HG02981 (cell line): ENCODE data around the gene RAP2B.
A peak's percentile ranks its signal among the peaks of the same experiment; 100 is the strongest.
"Not testable (repeated sequence)": the region's sequence is repeated elsewhere in the genome, so short reads cannot be mapped to it uniquely, and the experiment has no call there.

Source experiments
- ATAC-seq: cut with Tn5 transposase; IDR thresholded peaks from one replicate; pipeline ENCODE4 v1.9.1; 2021; ENCODE audit warnings: mild to moderate bottlenecking, moderate library complexity; ENCODE audit not compliant: unreplicated experiment

Gene RAP2B

DNA sequence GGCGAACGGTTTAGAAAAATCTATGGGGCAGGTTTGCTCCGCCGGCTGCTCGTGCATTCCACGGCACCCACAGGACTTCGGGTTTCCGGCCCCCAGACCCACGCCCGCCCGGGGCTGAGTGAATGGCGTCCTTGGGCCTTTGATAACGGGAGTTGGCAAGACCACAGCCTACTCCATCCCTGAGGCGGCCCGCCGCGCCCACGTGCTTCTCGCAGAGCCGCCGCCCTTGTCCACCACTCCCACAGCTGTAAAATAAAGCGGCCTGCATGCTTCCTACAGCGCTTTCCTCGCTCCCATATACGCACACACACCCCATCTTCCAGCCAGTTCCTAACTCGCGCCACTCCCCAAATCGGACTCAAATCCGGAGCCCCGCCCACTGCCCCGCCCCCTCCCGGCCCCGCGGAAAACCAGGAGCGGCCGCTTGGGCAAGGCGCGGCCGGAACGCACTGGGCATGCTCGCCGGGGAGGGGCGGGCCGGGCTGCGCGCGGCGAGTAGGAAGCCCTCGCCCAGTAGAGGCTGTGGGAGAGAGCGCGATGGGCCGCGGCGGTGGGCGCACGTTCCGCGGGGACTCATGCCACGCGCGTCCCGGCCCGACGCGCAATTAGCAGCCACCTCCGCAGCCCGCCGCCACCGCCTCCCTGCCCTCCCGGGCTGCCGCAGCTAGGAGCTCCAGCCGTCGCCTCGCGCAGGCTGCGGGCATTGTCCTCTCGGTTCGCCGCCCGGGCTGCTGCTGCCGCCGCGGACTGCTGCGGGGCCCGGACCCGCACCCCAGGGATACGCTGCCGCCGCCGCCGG, at the start of gene RAP2B:
Gene RAP2B (plus strand): TSS at position 513 of the 799 bp plus-strand sequence. CDS start 468 bp downstream, outside the sequence.
- ATAC-seq = peak; percentile 44

DNA sequence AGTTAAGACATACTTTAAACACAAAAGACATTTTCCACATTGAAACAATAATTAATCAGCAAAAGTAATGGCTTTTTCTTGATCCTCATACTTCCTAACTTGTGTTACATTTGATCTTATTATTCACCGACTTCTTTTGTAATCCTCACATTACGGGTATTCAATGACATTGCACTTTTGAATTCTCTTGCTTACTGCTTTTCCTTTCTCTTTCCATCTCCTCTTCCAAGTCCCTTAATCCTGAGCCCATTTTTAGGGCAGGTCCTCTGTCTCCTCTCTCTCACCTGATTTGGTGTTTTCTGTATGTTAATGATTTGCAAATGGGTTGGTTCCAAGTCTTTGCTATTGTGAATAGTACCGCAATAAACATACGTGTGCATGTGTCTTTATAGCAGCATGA, 48.5 kb upstream of the RAP2B start:
- ATAC-seq = no peak

DNA sequence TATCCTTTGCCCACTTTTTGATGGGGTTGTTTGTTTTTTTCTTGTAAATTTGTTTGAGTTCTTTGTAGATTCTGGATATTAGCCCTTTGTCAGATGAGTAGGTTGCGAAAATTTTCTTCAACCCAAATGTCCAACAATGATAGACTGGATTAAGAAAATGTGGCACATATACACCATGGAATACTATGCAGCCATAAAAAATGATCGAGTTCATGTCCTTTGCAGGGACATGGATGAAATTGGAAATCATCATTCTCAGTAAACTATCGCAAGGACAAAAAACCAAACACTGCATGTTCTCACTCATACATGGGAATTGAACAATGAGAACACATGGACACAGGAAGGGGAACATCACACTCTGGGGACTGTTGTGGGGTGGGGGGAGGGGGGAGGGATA, 47.8 kb upstream of the RAP2B start:
- not testable (repeated sequence) for ATAC-seq

DNA sequence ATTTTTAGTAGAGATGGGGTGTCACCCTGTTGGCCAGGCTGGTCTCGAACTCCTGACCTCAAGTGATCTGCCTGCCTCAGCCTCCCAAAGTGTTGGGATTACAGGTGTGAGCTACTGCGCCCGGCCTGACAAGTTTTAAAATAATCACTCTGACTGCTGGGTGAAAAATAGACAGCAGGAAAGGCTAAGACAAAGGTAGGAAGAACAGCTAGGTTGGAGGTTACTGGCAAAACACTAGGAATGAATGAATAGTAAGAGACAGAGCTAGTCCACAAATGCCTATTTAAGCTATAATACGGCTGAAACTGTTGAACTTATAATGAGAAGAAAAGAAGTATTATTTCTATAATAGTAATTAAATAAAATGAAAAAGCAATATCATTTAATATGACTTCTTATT, 46.7 kb upstream of the RAP2B start:
- ATAC-seq = no peak

DNA sequence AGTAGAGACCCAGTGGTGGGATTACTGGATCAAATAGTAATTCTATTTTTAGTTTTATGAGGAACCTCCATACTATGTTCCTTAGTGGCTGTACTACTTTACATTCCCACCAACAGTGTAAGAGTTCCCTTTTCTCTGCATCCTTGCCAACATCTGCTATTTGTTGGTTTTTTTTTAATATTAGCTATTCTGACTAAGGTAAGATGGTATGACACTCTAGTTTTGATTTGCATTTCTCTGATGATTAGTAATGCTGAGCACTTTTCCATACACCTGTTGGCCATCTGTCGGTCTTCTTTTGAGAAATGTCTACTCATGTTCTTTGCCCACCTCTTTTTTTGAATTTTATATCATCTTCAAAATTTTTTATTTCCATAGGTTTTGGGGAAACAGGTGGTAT, 34.2 kb upstream of the RAP2B start:
- no peak for ATAC-seq

DNA sequence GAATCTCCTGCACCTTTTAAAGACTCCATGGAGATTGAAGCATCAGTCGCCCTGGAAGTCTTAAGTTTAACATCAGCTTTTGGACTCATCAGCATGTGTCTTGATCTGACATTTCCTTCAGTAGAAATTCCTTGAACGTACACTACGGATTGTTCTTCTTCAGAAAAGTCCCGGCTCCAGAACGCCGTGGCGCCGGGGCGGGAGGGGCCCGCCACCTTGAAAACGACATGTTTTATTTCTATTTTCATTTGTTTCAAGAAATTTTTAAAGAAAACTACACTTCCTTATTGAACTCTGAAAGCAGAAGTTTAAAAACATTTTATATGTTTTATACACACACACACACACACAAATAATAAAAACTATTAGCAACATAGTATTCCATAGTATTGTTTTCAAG, 32.6 kb upstream of the RAP2B start:
- no peak for ATAC-seq

DNA sequence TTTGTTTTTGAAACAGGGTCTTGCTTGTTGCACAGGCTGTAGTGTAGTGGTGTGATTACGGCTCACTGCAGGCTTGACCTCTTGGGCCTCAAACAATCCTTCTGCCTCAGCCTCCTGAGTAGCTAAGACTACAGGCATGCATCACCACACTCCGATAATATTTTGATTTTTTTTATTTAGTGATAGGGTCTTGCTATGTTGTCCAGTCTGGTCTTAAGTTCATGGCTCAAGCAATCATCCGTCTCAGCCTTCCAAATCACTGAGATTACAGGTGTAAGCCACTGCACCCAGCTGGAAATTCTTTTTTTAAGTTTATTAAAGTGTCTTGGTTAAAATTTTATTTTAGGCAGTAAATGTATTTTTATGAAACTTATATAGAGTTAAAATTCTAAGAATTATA, 32.2 kb upstream of the RAP2B start:
- no peak for ATAC-seq

DNA sequence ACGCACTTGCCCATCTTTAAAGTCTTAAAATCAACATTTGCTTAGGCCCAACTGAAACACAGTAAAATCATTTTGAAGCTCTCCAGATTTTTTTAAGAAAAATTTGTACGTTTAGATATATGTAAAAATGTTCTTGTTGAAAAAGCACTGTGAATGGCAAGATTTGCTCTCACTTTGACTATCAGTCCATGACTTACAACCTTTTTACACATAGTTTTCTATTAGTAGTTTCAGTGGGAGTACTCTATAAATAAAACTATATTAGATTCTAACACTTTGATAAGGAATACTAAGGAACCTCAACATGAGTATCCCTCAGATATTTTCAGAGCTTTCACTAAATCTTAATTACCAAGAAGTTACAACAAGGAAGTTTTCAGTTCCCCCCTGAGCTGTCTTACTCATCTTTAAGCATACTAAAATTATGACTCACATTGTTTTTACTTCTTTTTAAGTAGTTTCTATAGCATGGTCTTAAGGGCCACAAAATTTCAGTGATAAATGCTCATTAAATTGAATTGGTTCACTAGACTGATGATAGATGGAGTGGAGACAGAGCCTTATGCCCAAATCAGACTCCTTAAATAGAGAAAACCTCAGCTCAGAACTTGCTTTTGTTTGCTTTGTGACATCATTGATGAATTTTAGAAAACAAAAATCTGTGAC, 31.6 kb upstream of the RAP2B start:
- ATAC-seq = peak; percentile 86

DNA sequence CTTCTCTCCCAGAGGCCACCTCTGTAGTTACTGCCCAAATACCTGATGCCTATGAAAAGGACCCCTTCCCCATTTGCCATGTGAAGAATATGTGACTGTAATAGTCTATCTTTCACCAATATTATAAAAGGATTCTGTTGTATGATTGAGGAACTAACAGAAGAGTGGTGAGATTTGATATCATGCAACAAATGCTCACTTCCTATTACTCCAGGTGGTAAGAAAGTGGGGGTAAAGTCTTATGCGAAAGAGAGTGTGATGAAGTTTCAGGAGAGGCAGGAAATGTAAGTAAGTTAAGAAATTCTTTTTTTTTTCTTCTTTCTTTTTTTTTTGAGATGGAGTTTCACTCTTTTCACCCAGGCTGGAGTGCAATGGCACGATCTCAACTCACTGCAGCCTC, 24.4 kb upstream of the RAP2B start:
- ATAC-seq = no peak

DNA sequence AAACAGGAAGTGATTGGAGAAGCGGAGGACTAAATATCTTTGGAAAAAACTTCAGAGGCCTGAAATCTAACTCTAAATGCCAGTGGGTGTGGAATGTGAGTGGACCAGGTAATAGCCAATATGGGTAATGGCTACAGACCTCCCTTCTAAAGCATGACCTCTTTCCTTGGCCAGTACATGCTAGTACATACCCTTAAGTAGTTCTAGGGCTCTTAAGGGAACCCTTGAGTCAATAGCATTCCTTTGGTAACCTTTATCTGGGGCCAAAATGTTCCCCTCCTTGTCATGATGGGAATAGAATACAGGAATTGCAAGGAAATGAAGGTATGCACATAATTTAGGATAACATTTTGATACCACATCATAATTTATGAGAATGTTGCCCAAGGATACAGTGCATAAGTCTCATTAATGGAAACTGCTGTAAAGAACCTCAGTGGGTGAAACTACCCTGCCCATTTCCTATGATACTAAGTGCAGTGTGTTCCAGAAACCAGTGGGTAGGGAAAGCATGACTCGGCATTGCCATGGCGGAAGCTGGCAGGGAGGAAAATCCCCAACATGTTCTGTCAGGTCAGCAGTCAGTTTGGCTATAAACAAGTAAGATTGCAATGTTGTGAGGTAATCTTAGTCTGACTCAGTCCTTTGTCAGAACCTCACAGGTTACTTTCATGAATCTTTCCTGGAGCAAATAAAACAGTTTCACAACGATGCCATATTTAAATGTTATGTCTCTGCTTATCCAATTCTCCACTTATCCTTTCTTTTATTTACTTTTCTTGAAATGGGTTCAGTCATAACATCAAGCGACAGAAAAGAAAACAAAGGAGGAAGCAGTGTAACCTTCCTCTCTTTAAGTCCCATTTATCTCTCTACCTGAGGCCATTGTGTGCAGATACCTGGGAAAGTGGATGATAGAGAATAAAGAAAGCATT, 23.5 kb upstream of the RAP2B start:
- peak; percentile 79 for ATAC-seq

DNA sequence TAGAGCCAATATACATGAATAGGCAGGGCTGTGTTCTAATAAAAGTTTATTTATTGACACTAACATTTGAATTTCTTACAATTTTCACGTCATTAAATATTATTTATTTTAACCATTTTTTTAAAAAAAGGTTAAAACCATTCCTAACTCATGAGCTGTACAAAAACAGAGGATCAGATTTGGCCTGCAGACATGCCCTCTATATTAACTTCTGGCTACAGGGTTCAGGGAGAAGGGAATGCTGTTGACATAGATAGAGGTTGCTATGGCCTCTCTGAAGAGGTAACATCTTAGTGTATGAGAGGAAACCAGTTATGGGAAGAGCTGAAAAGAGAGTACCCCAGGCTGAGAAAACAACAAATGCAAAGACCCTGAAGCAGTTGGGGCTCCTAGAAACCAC, 19.1 kb upstream of the RAP2B start:
- no peak for ATAC-seq

DNA sequence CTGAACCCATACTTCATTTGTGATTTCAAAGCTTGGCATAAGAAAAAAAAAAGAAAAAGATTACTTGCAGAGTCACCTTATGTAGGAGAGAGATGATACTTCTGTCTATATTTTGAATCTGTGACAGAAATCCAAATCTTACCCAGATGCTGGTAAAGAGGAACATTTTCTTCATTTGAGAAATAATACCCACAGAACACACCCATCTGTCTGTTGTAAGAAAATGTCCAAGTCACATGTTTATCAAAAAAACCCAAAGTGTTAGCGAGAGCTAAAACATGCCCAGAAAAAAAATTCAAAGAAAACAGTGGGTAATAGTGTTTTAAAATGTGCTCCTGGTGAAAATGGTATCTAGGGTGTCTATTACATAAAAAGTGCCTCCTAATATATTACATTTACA, 18.0 kb upstream of the RAP2B start:
- ATAC-seq = no peak

DNA sequence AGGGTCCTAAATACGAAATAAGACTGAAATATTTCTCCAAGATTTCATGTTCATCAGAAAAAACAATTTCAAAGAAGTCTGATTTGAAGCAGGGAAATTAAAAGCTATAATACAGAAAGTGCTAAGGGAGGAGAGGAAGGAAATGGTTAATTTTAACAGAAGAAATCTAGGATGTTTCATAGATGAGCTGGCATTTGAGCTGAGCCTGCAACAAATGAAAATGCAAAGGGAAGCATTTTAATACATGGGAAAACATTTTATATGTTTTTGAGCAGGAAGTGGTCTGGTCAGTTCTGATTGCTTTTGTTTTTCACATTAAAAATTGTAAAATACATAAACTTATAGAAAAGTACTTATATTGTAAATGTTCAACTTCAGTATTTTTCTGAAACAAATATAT, 17.2 kb upstream of the RAP2B start:
- ATAC-seq = no peak

DNA sequence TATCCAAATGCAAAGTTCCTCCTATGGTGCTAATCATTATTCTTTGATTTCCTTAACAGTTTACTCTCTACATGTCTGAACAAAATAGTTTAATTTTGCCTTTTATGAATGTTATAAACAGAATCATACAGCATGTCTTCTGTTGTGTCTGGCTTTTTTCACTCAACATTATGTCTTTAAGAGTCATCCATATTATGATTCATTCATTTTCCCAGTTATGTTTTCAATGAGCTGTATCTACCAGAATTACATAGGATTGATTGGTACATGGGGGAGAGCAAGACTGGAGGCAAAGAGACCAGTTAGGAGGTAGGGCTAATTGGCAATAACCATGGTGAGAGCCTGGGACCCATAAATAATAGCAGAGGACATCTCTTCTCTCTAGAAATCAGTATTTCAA, 16.6 kb upstream of the RAP2B start:
- ATAC-seq = no peak

DNA sequence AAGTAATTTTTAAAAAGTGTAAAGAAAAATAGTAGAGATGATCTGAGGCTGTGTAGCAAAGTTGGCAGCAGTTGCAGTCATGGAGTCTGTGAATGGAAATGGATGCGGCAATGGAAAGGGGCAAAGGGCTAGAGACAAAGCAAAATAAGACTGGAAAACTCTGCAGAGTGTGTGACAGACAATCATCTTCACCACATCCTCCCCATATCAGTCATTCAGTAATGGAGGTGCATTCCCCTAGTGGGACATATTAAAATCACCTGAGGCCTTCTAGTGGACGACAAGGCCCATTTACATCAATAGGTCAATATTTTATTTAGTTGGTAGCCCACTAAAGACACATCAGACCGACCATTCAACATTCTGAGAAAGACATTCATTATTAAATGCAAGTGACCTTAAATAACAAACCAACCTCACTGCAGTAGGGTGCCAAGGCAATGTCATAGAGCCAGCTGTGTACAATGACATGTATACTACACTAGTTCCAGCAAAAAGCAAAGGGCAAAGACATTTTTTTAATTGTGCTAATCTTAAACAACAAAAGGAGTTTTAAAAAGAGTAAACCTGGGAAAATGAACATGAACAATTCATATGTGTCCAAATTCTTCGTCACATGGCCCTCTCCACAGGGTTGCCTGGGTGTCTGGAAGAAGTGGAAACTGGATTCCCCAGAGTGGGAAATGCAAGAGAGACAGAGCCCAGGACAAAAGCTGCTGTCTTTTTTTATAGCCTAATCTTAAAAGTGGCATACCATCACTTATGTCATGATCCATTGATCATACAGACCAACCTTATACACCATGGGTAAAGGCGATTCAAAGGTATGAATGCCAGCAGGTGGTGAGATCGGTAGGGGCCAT, 15.6 kb upstream of the RAP2B start:
- ATAC-seq = no peak

DNA sequence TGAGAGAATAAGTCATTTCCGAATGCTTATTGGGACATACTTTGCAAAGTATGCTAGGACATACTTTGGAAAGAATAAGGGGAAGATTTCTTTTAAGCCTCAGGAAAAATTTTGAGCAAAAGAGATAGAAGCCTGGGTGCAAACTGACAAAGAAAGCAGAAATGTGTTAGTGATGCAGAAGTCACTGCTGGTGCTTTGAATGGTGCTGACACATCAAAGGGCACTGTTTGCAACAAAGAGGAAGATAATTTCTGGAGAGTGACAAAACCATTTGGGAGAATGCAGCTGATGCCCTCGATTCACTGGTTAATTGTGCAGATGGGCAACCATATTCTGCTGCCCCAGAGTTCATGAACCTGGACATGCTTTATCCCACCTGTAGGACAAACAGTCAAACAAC, 11.0 kb upstream of the RAP2B start:
- ATAC-seq = no peak

DNA sequence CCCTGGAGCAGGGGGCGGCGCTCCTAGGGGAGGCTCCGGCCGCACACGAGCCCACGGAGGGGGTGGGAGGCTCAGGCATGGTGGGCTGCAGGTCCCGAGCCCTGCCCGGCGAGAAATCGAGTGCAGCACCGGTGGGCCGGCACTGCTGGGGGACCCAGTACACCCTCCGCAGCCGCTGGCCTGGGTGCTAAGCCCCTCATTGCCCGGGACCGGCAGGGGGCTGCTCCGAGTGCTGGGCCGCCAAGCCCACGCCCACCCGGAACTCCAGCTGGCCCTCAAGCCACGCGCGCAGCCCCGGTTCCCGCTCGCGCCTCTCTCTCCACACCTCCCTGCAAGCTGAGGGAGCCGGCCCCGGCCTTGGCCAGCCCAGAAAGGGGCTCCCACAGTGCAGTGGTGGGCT, 6.2 kb upstream of the RAP2B start:
- ATAC-seq = not testable (repeated sequence)

DNA sequence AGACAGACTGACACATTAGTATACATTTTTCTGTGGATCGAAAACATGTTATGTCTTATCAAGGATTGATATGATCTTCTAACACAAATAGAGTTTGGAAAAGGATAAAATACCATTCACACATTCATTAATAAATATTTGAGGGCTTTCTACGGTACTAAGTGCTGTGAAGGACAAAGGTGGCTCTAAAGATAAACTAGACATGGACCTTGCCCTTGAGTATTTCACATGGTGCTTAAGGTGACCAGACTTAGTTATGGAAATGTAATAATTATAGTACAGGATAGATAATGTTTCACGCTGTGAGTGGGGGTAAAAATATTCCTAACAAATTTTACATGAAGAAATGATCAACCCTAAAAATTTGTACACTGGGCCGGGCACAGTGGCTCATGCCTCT, 3.8 kb upstream of the RAP2B start:
- ATAC-seq = no peak

DNA sequence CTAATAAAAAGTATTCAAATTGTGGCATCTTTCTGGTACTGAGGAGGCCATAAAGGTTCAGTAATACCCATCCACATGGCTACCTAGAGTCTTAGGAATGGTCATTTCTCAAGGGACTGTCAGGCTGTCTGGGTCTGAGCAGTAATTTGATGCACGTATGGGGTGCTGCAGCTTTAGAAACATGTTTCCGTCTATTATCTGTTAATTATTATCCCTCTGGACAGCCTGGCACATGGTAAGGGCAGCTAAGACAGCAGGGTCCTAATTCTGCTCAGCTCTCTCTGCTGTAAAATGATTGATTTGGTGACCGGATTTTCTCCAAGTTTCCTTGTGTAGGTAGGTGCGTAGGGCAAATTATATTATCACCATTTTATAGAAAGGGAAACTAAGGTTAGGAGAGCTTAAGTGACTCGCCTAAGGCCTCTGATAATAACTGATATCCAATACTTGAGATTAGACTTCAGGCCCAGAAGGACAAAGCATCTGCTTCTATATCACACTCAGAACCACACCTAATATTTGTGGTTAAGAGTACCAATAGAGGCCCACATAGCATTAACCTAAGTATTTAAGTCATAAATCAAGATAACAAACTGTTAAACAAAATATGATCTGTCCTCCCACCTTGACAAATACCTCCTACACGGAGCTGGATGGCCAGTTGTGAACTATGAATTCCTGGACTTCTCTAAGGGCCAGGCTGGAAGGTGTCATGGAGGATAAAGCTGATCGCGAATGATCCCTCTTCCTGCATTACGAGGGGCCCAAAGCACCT, 2.9 kb upstream of the RAP2B start:
- ATAC-seq = no peak
